EL (cell line): ENCODE measurements around the gene KRT34.
A peak's percentile ranks its signal among the peaks of the same experiment; 100 is the strongest.
"Not testable (repeated sequence)": the region's sequence is repeated elsewhere in the genome, so short reads cannot be mapped to it uniquely, and the experiment has no call there.

Source experiments
- DNase-seq: peaks from one replicate; pipeline ENCODE4 v3.0.0-alpha.2; 2016

The KRT34 gene

GRCh38 chr17:41403404-41404023 lies 21.4 kb upstream of the KRT34 start:
- DNase-seq, result no peak

DNA sequence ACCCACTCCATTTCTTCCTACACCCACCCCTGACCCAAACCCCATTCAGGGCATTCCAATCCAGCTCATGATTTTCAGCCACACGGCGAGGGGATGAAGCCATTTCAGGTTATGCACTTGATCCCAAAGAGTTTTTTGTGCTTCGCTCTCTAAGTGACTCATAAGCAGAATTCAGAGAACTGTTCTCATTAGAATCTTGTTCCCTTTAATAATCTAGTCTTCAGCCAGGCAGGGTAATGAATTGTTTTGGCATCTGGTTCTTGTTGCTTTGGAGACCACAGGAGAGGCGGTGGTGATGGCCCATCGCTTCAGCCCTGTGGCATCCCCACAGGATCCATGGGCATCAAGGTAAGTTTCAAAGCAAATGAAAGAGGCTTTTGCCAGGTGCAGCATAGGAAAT lies 20.1 kb upstream of the KRT34 start:
- peak; percentile 42 for DNase-seq

DNA sequence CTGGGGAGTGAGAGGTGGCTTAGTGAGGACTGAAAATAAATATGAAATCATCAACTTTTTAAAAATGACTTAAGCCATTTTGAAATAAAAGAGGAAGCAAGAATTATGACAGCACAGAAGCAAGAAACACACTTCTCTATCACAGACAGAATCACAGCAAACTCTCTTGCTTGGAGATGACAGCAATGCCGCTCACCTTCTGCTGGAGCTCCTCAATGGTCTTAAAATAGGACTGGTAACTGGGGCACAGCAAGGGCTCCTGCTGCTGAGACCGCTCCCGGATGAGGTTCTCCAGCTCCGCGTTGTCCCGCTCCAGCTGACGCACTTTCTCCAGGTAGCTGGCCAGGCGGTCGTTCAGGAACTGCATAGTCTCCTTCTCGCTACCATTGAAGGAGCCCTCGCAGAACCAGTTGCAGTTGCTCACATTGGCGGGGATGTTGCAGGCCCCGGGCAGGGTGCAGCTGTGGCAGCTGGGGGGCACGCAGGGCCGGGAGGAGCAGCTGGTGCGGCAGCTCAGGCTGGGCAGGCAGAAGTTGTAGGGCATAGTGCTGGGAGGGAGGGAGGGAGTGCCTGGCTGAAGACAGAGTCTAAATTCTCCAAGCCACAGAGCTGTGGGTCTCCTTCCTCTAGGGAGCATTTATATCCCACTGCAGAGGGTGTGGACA lies 15.0 kb upstream of the KRT34 start, which contains the start of gene KRT31:
Gene KRT31, minus strand, starts transcription at position 613 of the 665 bp plus-strand sequence. Its CDS starts 69 bp downstream, at position 544.
- no peak for DNase-seq

GRCh38 chr17:41396340-41396739 lies 14.2 kb upstream of the KRT34 start:
- DNase-seq, result no peak

GRCh38 chr17:41395611-41396010 lies 13.5 kb upstream of the KRT34 start:
- DNase-seq, result no peak

DNA sequence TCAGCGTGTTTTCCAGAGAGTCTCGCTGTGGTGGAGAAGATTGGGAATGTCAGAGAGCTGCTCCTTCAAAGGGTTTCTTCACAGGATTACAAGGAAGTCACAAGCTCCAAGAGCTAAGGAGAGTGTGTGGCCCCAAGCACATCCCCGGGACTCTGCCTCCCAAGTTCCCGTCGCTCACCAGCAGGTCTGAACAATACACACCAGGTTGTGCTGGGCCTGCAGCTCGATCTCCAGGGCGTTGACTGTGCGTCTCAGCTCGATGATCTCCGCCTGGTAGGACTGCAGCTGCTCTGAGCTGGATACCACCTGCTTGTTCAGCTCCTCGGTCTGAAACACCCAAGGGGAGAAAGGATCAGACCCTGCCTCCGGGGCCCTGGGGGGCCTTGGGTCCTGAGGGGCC lies 12.9 kb upstream of the KRT34 start:
- not testable (repeated sequence) for DNase-seq

- DNase-seq, result peak; percentile 31
Observed at GRCh38 chr17:41394254-41394996, 12.3 kb upstream of the KRT34 start.

DNA sequence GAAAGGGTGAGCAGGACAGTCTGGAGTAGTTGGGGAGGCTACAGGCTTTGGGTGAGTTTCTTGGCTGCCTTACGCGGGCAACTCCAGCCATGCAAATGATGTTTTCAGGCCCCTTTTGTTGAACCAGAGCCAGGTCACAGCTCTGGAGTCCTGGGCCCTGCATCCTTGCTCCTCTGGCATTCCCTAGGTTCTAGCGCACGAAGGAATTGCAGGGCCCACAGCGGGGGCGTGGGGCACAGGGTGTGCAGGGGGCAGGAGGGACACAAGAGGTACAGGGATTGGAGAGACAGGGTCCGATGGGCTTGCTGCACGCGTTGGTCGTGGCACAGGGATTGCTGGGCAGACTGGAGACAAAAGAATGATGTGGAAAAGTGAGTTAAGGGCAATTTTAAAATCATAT lies 11.7 kb upstream of the KRT34 start:
- DNase-seq, result no peak

DNA sequence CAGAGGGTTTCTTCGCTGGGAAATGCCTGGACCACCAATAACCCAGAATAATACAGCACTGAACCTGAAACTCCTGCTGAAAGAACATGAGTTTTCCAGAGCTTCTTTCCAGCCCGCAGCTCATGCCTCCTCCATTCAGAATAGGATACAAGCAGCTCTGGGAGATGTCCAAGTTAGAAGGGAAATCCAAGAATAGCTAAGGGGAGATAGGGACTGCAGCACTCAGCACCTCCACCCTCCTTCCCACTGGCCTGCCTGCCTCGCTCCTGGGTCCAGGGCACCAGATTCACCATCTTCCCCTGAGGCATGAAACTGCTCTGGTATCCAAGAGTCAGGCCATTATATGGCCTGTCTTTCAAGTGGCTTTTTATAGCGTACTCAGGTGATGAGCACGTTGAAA lies 11.2 kb upstream of the KRT34 start:
- no peak for DNase-seq

DNA sequence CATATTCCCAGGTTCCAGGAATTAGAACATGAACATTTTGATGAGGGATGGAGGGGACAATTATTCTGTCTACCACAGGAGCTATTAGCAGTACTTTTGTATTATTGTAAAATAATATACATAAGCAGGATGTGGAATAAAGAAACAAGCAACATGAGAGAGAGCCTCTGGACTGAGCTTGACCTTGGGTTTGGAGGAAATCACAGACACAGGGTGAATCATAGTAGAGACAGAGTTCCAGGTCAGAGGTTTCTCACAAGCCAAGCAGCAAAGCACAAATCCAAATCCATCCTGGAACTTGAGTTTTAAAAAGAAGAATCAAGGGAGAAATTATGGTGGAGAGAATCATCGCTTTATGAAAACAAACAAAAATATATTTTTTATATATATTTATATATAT lies 10.2 kb upstream of the KRT34 start:
- DNase-seq, result peak; percentile 65

DNA sequence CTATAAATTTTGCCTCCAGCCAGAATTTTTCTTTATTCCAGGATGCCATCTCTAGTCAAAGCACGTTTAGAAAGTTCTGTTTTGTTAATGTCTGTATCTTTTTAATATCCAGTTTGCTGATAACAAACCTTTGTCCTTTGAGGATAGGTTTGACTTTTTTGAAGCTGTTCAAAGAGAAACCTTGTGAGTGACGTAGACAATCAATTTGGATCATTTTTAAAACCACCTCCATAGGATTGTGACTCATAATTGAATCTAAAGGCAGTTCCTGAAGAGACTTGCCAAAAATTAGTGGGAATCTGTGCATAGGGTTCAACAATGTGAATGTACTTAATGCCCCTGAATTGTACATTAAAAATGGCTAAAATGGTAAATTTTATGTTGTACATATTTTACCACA lies 9.4 kb upstream of the KRT34 start:
- no peak for DNase-seq

DNA sequence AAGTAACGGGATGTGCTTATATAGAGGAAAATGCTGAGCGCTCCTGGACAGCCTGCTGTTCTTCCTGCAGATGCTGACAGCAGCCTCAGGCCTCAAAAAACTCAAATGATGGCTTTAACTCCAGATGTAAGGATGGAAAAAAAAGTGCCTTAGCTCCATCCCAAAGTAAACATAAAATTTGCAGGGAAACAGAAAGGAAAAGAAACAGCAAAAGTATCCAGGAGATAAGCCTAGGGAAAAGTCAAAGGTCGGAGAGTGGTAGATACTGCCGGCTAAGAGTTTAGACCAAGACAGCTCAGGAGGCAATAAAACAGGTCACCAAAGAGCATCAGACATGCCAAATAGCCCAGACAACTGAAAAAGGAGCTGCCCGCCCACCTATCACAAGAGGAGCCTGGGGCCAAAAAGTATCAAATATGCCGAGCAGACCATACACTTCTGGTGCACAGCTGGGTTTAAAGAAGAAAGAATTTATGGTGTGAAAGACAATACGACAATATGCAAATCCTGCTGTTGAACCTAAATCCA lies 8.4 kb upstream of the KRT34 start:
- DNase-seq, result no peak

GRCh38 chr17:41387670-41388069 lies 5.6 kb upstream of the KRT34 start:
- DNase-seq, result no peak

DNA sequence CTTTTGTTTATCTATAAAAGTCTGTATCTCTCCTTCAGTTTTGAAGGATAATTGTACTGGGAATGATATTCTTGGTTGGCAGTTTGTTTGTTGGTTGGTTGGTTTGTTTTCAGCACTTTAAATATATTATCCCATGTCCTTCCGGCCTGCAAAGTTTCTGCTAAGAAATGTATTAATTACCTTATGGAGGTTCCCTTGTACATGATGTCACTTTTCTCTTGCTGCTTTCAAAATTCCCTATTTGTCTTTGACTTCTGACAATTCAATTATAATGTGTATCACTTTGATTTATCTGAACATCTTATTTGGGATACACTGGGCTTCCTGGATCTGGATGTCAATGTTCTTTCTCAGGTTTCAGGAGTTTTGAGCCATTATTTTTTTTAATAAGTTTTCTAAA lies 4.1 kb upstream of the KRT34 start:
- no peak for DNase-seq

DNA sequence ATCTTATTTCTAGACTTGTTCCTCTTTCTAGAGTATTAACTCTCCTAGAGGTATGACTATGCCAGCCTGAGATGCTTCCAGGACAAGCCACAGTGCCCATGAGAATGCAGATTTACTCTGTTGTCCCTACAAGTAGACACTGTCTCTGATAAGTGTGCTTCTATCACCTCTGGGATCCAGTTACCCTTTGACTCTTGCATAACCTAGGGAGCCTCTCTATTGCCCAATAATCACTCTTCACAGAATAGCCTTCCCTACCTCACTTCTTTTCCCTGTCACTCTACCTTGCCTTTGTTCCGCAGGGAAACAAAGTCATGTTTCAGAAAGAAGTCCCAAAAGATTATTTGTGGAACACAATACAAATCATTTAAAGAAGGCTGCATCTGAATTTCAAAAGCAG lies 1.6 kb upstream of the KRT34 start:
- no peak for DNase-seq

DNA sequence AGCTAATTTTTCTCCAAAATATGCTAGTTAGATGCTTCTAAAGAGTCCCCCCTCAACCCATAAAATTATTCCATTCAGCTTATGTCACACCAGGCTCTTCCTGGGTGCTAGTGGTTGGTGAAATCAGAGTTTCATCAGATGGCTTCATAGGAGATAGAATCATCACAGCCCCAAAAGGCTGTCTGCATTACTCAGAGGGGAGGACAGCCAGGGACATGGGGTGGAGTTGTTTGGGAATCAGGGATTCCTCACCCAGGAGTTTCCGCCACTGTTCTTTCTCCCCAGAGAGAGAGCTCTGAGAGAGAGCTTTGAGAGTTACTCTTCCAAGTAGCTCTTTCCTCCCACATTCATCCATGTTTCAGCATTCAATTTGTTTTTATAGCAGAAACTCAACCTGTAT lies 288 bp upstream of the KRT34 start:
- peak; percentile 95 for DNase-seq

GRCh38 chr17:41380091-41380490 lies 2.0 kb downstream of the KRT34 start:
- peak; percentile 98 for DNase-seq

GRCh38 chr17:41377546-41377945 lies 4.6 kb downstream of the KRT34 start:
- peak; percentile 55 for DNase-seq

- no peak for DNase-seq
Observed at GRCh38 chr17:41369713-41370112, 12.4 kb downstream of the KRT34 start, which contains the start of gene KRT33B. Gene KRT33B (minus strand): TSS chr17:41369813. CDS start chr17:41369750, 63 bp downstream.

DNA sequence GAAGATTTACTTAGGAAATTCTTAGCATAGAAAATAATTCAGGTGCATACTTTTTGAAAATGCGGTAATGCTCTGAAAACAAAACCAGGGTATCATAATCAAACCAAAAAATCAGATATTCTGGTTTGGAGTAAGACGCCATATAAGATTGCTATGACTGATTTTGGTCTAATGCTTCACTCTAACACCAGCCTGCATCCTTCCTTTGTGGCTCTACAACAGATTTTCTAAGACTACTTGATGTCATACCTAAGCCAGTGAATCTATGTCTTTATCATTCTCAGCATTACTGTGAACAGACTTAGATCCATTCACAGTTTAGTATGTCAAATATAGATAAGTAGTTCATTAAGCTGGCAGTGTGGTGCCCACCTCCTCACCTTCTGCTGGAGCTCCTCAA lies 13.1 kb downstream of the KRT34 start:
- DNase-seq, result no peak

GRCh38 chr17:41367426-41368075 lies 14.6 kb downstream of the KRT34 start:
- DNase-seq, result peak; percentile 93

DNA sequence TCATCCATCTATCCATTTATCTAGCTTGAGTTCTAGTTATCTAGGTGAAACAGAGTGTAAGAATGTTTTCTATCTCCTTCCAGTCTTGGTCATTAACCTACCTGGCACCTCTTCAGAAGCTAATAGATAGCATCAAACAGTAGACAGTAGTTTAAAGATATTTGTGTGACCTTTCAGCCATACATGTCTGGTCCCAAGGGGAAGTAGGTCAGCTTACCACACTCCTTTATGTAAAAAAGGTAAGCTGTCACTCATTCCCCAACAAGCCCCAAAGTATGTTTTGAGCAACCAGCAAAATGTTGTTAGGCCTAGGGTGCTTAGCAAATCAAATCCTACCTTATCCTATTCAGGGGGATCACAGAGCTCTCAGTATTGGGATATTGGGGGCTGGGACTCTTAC lies 16.0 kb downstream of the KRT34 start:
- DNase-seq, result no peak

DNA sequence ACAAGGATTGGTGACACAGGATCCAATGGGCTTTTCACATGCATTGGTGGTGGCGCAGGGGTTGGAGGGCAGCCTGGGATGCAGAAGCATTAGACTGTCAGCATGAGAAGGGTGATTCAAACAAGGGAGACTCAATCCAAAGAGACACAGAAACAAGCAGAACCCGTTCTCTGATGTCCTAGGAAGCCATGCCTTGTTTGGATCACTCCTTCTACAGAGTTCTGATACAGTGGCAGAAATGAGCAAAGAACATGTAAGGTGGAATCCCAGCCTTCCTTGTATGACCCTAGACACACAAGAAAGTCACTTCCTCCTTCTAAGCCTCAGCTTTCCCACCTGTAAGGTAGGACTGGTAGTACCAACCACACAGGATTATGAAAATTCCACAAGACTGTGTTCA lies 18.2 kb downstream of the KRT34 start:
- DNase-seq, result no peak
